PC-3 (cell line): ENCODE results near the gene PSD. TPM values are rescaled to one million over a fixed set of nuclear protein-coding genes. Genes with fewer than 3 reads are reported as not detected.

Source experiments
- ATAC-seq: fragments of 200-7000 bp; cut with Tn5 transposase; 2 replicates; pipeline ENCODE4 v1.9.1; 2020; ENCODE audit warnings: mild to moderate bottlenecking, moderate library complexity
- BruUV-seq: library from RNA; stranded (reverse); fragments of 400-500 nt; replicated peaks from 2 replicates; lab custom pipeline; 2021; lab: Mats Ljungman, UMichigan
- CTCF ChIA-PET: fragments of 300-600 bp; sonication (Branson Sonifier 250); formaldehyde crosslinking; loops from one replicate; lab custom pipeline; 2022; ENCODE audit warnings: antibody characterized with exemption; lab: Charles Lee
- POLR2A ChIA-PET: fragments of 300-600 bp; sonication (Branson Sonifier 250); formaldehyde crosslinking; loops from one replicate; lab custom pipeline; 2022; ENCODE audit warnings: antibody characterized with exemption; ENCODE audit not compliant: unreplicated experiment; lab: Charles Lee
- DNase-seq: peaks from one replicate; pipeline ENCODE4 v3.0.0-alpha.2; 2015
- H2AFZ ChIP-seq: fragments of 300-600 bp; sonication (generic); 2 replicates; pipeline ENCODE4 v1.6.0; 2016; ENCODE audit warnings: antibody characterized with exemption, low read length
- H3F3A ChIP-seq: fragments of 300-600 bp; sonication (generic); one replicate; pipeline ENCODE4 v1.6.0; 2017; ENCODE audit warnings: antibody characterized with exemption, low read length, control low read depth, mild to moderate bottlenecking; ENCODE audit not compliant: unreplicated experiment
- H3K27ac ChIP-seq: fragments of 300-600 bp; sonication (generic); 2 replicates; pipeline ENCODE4 v1.5.1; 2016; ENCODE audit warnings: mild to moderate bottlenecking, low read length
- H3K27me3 ChIP-seq: fragments of 300-600 bp; sonication (generic); 2 replicates; pipeline ENCODE4 v1.6.1; 2016; ENCODE audit warnings: low read length, mixed read lengths
- H3K36me3 ChIP-seq: fragments of 300-600 bp; sonication (generic); 2 replicates; pipeline ENCODE4 v1.6.1; 2016; ENCODE audit warnings: low read depth, mixed run types, low read length, mixed read lengths
- H3K4me1 ChIP-seq: fragments of 300-600 bp; sonication (generic); 2 replicates; pipeline ENCODE4 v1.5.1; 2016; ENCODE audit warnings: low read length; ENCODE audit not compliant: insufficient read depth
- H3K4me2 ChIP-seq: fragments of 300-600 bp; sonication (generic); 2 replicates; pipeline ENCODE4 v1.6.0; 2016; ENCODE audit warnings: low read length
- H3K4me3 ChIP-seq: fragments of 300-600 bp; sonication (generic); 2 replicates; pipeline ENCODE4 v1.5.1; 2016; ENCODE audit warnings: mild to moderate bottlenecking, low read length, mixed read lengths
- H3K79me2 ChIP-seq: fragments of 300-600 bp; sonication (generic); 2 replicates; pipeline ENCODE4 v1.6.1; 2017; ENCODE audit warnings: low read length, mixed read lengths
- H3K9ac ChIP-seq: fragments of 300-600 bp; sonication (generic); 2 replicates; pipeline ENCODE4 v1.6.0; 2016; ENCODE audit warnings: mild to moderate bottlenecking, low read length
- H3K9me2 ChIP-seq: fragments of 300-600 bp; sonication (generic); replicated peaks from 2 replicates; pipeline ENCODE4 v1.6.1; 2016; ENCODE audit warnings: mixed run types, low read length, mixed read lengths
- H3K9me3 ChIP-seq: fragments of 300-600 bp; sonication (generic); 2 replicates; pipeline ENCODE4 v1.6.1; 2016; ENCODE audit warnings: low read length, mixed read lengths
- H4K20me1 ChIP-seq: fragments of 300-600 bp; sonication (generic); 2 replicates; pipeline ENCODE4 v1.6.1; 2016; ENCODE audit warnings: low read length, mixed read lengths
- EZH2 ChIP-seq: fragments of 300-600 bp; sonication (generic); IDR thresholded peaks from one replicate; pipeline ENCODE4 v1.6.1; 2017; ENCODE audit warnings: antibody characterized with exemption, mild to moderate bottlenecking, low read length; ENCODE audit not compliant: unreplicated experiment
- EZH2phosphoT487 ChIP-seq: fragments of 300-600 bp; sonication (generic); IDR thresholded peaks from 2 replicates; pipeline ENCODE4 v1.6.1; 2018; ENCODE audit warnings: mild to moderate bottlenecking, antibody characterized with exemption, low read length, borderline replicate concordance
- intact Hi-C: fragments of 100-400 bp; cut with micrococcal nuclease; formaldehyde crosslinking; loops from 2 replicates; pipeline ENCODE4 v1.9.0; 2023
- total RNA-seq: library from RNA; depleted of rRNA; stranded (reverse); fragments of >200 nt; gene quantifications from 2 replicates; pipeline ENCODE4 v1.2.3, GENCODE V29; 2014
- TF ChIP-seq, protein P1 (sequence below): fragments of 300-600 bp; sonication (generic); conservative IDR thresholded peaks from 2 replicates; pipeline ENCODE4 v1.5.1; 2017; ENCODE audit warnings: antibody characterized with exemption, low read depth, mild to moderate bottlenecking, low read length

PSD gene
- total RNA-seq, 1 experiment from 2014 or later, result 0.22 TPM

DNA sequence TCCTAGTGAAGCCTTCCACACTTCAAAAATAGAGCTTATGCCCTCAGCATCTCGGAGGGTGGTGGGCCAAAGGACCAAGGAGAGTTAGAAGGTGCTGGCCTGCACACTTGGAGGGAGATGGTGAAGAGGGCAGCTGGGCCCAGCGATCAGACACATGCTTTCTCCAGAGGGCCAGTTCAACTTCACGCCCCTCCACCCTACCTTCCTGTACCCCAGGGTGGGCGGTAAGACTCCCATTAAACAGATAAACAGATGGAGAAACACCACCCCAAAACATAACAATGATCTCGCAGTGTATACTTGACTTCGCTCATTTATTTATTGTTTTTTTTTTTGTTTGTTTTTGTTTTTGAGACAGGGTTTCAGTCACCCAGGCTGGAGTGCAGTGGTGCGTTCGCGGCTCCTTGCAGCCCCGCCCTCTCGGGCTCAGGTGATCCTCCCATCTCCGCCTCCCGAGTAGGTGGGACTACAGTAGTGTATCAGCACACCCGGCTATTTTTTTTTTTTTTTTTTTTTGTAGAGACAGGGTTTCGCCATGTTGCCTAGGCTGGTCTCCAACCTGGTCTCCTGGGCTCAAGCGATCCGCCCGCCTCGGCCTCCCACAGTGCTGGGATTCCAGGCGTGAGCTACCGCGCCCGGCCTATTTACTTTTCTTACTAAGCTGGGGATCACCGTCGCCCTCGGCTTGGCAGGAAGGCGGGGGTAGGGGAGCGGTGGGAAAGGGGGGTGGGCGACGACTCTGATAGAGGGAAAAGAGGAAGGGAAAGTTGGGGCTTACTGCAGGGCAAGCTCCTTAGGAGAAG, 30.9 kb upstream of the PSD start:
- TF ChIP-seq EZH2phosphoT487, result no peak
- peak overlapping the region; percentile 87 for H3K9ac ChIP-seq
- peaks cover 29% of the 10 kb centered on the region for H3K79me2 ChIP-seq
- ChIA-PET CTCF (no interaction called here), POLR2A (interaction anchor here (1.2 kb wide), 1 partner anchor 17 kb away, joined by 5 read pairs; the partner anchor contains the start of gene CUEDC2)
- BruUV-seq, result TSS peak; percentile 40
- H3K4me3 ChIP-seq, result peak overlapping the region; percentile 92
- no peaks in the 10 kb centered on the region for H3F3A ChIP-seq
- DNase-seq (peak; percentile 73), ATAC-seq (peak; percentile 57)
- H3K27me3 ChIP-seq, result no peaks in the 10 kb centered on the region
- peak overlapping the region; percentile 55 for H3K27ac ChIP-seq
- H2AFZ ChIP-seq, result peak overlapping the region; percentile 60
- 0 out of 2 replicates have a peak, but pooled peaks cover 4% of the 10 kb centered on the region for H4K20me1 ChIP-seq
- no peaks in the 10 kb centered on the region for H3K9me2 ChIP-seq
- peaks cover 5% of the 10 kb centered on the region; the same call in 1 of the 2 replicates for H3K36me3 ChIP-seq
- H3K4me2 ChIP-seq, result peak overlapping the region; percentile 97
- no peaks in the 10 kb centered on the region for H3K9me3 ChIP-seq
- H3K4me1 ChIP-seq, result peaks cover 20% of the 10 kb centered on the region
- intact Hi-C loops, result loop anchor here (1.0 kb wide), 1 partner anchor 17 kb away; the partner anchor contains the start of gene CUEDC2

DNA sequence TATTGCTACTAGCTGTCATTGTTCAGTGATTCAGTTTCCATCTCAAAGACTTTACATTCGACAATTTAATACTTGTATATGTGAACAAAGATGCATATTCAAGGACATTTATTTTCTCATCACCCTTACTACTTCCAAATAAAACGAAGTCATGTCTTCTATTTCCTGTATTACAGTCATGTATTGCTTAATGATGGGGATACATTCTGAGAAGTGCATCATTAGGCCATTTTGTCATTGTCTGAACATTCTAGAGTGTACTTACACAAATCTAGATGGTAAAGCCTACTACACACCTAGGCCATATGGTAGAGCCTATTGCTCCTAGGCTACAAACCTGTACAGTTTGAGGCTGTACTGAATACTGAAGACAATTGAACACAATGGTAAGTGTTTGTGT, 26.3 kb upstream of the PSD start:
- ChIA-PET POLR2A (no interaction called here), CTCF (no interaction called here)
- intact Hi-C loops, result no loop called here
- no peaks in the 10 kb centered on the region for H3F3A ChIP-seq
- H3K79me2 ChIP-seq, result no peaks in the 10 kb centered on the region; the same call in 1 of the 2 replicates
- DNase-seq (no peak), ATAC-seq (no peak)
- no peak overlapping the region for H3K4me2 ChIP-seq
- H3K4me1 ChIP-seq, result peaks cover 4% of the 10 kb centered on the region; the same call in 1 of the 2 replicates
- H3K27me3 ChIP-seq, result no peaks in the 10 kb centered on the region
- H3K9me2 ChIP-seq, result no peaks in the 10 kb centered on the region
- no peak overlapping the region for H3K27ac ChIP-seq
- no peaks in the 10 kb centered on the region for H4K20me1 ChIP-seq
- H2AFZ ChIP-seq, result no peak overlapping the region
- BruUV-seq, result no TSS peak
- H3K4me3 ChIP-seq, result no peak overlapping the region
- H3K36me3 ChIP-seq, result no peaks in the 10 kb centered on the region
- no peak overlapping the region for H3K9ac ChIP-seq
- TF ChIP-seq, protein P1, sequence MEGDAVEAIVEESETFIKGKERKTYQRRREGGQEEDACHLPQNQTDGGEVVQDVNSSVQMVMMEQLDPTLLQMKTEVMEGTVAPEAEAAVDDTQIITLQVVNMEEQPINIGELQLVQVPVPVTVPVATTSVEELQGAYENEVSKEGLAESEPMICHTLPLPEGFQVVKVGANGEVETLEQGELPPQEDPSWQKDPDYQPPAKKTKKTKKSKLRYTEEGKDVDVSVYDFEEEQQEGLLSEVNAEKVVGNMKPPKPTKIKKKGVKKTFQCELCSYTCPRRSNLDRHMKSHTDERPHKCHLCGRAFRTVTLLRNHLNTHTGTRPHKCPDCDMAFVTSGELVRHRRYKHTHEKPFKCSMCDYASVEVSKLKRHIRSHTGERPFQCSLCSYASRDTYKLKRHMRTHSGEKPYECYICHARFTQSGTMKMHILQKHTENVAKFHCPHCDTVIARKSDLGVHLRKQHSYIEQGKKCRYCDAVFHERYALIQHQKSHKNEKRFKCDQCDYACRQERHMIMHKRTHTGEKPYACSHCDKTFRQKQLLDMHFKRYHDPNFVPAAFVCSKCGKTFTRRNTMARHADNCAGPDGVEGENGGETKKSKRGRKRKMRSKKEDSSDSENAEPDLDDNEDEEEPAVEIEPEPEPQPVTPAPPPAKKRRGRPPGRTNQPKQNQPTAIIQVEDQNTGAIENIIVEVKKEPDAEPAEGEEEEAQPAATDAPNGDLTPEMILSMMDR, result no peak
- TF ChIP-seq EZH2phosphoT487, result no peak
- no peaks in the 10 kb centered on the region for H3K9me3 ChIP-seq

DNA sequence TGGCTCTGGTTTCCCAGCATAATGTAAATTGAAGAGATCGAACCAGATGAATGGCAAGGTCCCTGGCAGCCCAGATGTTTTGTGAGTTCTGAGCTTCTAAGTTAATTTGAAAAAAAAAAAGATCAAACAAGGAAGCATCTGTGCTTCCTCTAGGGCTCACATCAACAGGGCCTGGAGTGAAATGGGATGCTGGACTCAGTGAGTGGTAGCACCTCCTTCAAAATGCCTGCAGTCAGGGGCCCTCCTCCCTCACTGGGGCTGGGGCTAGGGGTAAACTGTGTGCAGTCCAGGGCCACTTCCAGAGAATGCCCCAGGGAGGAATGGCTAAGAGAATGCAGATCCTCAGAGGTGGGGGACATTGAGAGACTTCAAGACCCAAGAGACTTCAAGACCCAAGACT, 19.8 kb upstream of the PSD start:
- CTCF ChIA-PET, result no interaction called here
- Histone ChIP-seq H3K79me2 (no peaks in the 10 kb centered on the region), H3K9me2 (no peaks in the 10 kb centered on the region), H2AFZ (no peak overlapping the region), H3K4me3 (no peak overlapping the region), H3K9me3 (no peaks in the 10 kb centered on the region), H3K27ac (no peak overlapping the region), H3F3A (no peaks in the 10 kb centered on the region), H3K27me3 (no peaks in the 10 kb centered on the region), H3K9ac (no peak overlapping the region), H3K4me1 (no peaks in the 10 kb centered on the region), H4K20me1 (no peaks in the 10 kb centered on the region), H3K36me3 (no peaks in the 10 kb centered on the region), H3K4me2 (no peak overlapping the region)
- intact Hi-C loops, result no loop called here
- BruUV-seq, result no TSS peak
- TF ChIP-seq, protein P1, result no peak
- TF ChIP-seq EZH2 (no peak), EZH2phosphoT487 (no peak)
- DNase-seq (no peak), ATAC-seq (no peak)
- POLR2A ChIA-PET, result no interaction called here
